Epidermal melanocyte (primary cell): Measurements from ENCODE around the gene MDFIC2.
"Not testable (repeated sequence)": the region's sequence is repeated elsewhere in the genome, so short reads cannot be mapped to it uniquely, and the experiment has no call there.

Experiments used
- DNase-seq: peaks from one replicate; pipeline ENCODE4 v3.0.0; 2011; ENCODE audit warnings: low spot score; ENCODE audit not compliant: insufficient read length

Gene MDFIC2

GRCh38 chr3:70261283-70261682, 51.2 kb downstream of the MDFIC2 start:
- no peak for DNase-seq

- DNase-seq: no peak
Observed at GRCh38 chr3:70256566-70256965, 55.9 kb downstream of the MDFIC2 start.

GRCh38 chr3:70250492-70250891, 61.9 kb downstream of the MDFIC2 start:
- no peak for DNase-seq

GRCh38 chr3:70249509-70250160, 62.8 kb downstream of the MDFIC2 start:
- no peak for DNase-seq

GRCh38 chr3:70248856-70249255, 63.6 kb downstream of the MDFIC2 start:
- no peak for DNase-seq

- no peak for DNase-seq
Observed at GRCh38 chr3:70247955-70248354, 64.5 kb downstream of the MDFIC2 start.

GRCh38 chr3:70245746-70246525, 66.5 kb downstream of the MDFIC2 start:
- DNase-seq: no peak

- no peak for DNase-seq
Observed at GRCh38 chr3:70244422-70244821, 68.0 kb downstream of the MDFIC2 start.

GRCh38 chr3:70242297-70242882, 70.0 kb downstream of the MDFIC2 start:
- DNase-seq: no peak

- no peak for DNase-seq
Observed at GRCh38 chr3:70233812-70234211, 78.6 kb downstream of the MDFIC2 start.

- DNase-seq: no peak
Observed at GRCh38 chr3:70233112-70233511, 79.3 kb downstream of the MDFIC2 start.

- DNase-seq: no peak
Observed at GRCh38 chr3:70231266-70231701, 81.2 kb downstream of the MDFIC2 start.

GRCh38 chr3:70227437-70227836, 85.0 kb downstream of the MDFIC2 start:
- DNase-seq: no peak

- no peak for DNase-seq
Observed at GRCh38 chr3:70225146-70225545, 87.3 kb downstream of the MDFIC2 start.

- no peak for DNase-seq
Observed at GRCh38 chr3:70224337-70224736, 88.1 kb downstream of the MDFIC2 start.

GRCh38 chr3:70218471-70218870, 94.0 kb downstream of the MDFIC2 start:
- no peak for DNase-seq

GRCh38 chr3:70211274-70211673, 101.2 kb downstream of the MDFIC2 start:
- not testable (repeated sequence) for DNase-seq

- DNase-seq: no peak
Observed at GRCh38 chr3:70201975-70202374, 110.5 kb downstream of the MDFIC2 start.

GRCh38 chr3:70189884-70190473, 122.5 kb downstream of the MDFIC2 start:
- DNase-seq: no peak

- no peak for DNase-seq
Observed at GRCh38 chr3:70186221-70186620, 126.2 kb downstream of the MDFIC2 start.

GRCh38 chr3:70185661-70186060, 126.8 kb downstream of the MDFIC2 start:
- DNase-seq: no peak
